Stimulated activated CD4-positive, alpha-beta T cell treated with anti-CD3 and anti-CD28 coated beads, Interleukin-1b, Interleukin-23, amount 100 ng/mL, for 1 hour (primary cell): Measurements from ENCODE around the gene FAM229B.
"Not testable (repeated sequence)": the region's sequence is repeated elsewhere in the genome, so short reads cannot be mapped to it uniquely, and the experiment has no call there.

Experiments used
- DNase-seq, 2 donors: peaks; one replicate each; pipeline ENCODE4 v3.0.0-alpha.2; 2020; ENCODE audit warnings: low read depth in 2 of 2

The FAM229B gene

DNA sequence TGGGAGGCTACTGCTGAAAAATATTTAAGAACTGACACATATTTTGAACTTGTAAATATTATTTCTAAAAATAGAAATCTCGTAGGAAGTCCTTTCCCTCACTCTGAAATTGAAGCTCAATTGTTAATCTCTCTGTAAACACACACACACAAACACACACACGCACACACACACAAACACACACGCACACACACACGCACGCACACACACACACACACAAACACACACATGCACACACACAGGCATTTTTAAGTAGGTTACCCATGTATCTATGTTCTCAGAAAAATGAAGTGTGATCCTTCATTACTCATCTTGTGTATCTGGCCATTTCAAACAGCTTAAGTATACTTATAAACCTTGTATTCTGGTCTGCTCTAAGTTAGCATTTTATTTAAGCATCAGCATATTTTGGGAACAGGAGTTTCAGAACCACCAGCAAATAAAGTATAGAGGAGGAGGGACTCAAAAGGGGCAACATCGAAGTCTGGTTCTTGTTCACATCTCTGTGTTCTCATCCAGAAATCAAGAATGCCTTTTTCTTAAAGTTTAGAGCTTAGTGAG, 21.9 kb upstream of the FAM229B start:
- DNase-seq, result no peak

DNA sequence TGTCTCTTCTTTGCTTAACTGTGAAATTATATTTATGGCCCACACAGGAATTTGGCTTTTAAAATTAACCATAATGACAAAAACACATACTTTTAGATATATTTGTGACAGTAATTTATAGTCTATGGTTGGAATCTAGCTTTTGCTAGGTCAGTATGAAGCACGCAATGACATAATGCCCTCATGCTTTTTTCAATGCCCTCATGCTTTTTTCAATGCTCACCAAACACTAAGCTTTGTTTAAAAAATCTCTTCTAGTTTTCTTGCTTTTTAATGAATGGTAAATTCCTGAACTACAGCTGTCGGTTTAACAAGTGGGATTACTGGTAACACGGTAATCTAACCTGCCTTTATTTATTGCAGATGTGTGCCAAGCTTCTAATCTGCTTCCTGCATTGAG, 20.8 kb upstream of the FAM229B start:
- no peak for DNase-seq

DNA sequence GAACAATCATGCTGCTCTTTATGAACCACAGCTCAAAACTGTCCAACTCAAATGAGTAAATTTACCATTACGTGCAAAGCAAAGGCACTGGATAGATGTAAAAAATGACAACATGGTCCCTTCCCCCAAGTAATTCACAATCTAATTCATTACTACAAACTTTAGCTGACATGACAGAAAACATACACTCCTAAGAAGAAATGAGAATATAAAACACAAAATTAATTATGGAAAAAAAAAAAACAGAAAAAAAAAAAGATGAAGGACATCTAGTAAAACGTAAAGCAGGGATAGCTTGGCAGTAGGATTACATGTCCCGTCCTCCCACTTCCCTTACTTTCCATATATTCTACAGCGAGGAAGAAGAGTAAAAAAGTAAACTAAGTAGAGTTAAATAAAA, 5.8 kb upstream of the FAM229B start:
- no peak for DNase-seq

DNA sequence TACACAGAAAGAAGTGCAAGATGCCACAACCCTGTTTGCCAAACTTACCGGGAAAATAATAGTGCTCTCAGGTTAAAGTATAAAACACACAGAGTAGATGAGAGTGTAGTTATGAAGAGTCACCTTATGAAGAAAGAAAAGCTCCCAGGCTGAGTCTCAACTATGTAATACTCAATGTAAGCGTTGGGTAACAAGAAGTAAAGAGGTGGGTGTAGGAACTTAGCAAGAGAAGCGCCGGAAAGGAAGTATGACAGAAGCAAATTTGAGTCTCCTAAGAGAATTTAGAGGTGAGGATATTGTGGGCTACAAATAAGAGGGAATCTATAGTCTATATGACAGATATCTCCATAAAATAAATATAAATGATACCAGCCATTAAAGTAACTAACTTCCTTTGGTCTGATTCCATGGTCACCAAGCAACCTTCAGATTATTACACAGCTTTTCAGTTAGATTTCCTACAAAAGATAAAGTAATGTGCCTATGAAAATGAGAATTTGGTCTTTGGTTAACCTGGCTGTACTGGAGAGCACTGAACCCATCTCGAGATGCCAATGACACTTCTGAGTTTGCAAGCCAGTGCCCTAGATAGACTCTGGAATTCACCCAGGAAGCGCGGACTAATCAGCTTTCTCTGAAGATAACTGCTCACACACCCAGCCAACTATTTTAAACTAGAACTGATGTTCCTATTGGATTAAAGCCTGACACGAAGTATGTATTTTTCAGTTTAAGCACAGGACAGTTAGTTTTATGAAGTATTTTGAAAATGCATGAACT, 1.9 kb upstream of the FAM229B start:
- no peak for DNase-seq

DNA sequence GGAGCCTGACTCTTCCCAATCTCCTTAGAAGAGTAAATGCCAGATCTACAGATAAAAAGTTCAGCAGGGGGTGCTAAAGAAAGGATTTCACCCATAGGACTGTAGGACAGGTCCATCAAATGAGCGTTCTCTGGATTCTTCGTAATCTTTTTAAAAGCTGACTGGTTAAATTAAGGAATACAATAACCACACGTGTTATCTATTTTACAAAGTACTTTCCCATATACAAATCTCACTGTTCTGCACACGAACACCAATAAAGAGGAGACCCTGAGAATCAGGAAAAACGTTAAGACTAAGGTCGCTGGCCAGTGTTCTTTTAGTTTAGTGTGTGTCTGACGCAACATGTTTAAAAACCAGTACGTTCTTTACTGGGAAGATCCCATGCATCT, 651 bp upstream of the FAM229B start:
- DNase-seq, result no peak

DNA sequence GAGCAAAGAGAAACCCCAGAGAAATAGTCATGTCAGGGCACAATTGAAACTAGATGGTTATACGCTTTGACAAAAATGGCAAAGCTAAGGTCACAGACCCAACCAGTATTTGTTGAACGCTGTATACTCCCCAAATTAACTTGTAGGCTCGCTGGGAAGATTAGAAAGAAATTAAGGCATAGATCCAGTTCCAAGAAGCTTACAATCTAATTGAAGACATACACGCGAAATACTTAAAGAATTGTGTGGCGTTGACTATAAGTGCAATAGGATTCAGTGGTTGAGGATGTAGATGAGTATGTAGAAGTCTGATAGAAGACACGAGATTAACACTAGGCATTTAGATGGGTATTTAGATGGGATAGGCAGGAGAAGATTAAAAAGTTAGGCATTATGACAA, 525 bp downstream of the FAM229B start:
- DNase-seq, result no peak

DNA sequence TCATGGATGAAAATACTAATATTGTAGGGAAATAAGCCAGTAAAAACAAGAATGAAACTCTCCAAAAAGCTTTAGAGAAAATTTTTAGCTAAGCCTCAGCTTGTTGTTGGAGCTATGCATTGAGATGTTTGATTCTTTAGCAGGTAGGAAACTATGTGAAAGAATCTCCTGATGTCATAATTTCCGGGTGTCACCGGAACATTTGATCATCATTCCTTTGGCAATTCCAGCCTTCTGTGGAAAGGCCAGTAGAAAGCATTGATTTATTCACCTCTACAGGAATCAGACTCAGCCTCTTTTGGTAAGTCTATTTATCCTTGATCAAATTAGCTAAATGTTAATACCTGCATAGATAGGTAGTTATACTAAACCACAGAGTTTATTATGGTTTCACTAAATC, 9.5 kb downstream of the FAM229B start:
- DNase-seq, result no peak

DNA sequence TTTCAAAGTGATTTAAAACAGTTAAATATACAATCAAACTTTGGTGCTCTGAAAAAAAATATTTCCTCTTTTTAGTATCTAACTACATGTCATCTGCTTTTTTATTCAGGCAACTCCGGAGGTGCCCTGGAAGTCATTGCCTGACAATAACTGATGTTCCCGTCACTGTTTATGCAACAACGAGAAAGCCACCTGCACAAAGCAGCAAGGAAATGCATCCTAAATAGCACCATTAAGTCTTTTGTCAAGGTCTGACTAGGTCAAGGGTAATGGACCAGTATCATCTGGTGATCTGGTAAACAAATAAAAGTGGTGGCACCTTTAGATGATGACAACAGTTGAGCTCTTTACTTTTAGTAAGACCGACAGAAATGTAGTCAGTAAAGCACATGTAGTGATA, 13.2 kb downstream of the FAM229B start:
- DNase-seq, result no peak

DNA sequence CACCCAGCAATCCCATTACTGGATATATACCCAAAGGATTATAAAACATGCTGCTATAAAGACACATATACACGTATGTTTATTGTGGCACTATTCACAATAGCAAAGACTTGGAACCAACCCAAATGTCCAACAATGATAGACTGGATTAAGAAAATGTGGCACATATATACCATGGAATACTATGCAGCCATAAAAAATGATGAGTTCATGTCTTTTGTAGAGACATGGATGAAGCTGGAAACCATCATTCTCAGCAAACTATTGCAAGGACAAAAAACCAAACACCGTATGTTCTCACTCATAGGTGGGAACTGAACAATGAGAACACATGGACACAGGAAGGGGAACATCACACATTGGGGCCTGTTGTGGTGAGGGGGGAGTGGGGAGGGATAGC, 18.6 kb downstream of the FAM229B start:
- DNase-seq, result not testable (repeated sequence)

DNA sequence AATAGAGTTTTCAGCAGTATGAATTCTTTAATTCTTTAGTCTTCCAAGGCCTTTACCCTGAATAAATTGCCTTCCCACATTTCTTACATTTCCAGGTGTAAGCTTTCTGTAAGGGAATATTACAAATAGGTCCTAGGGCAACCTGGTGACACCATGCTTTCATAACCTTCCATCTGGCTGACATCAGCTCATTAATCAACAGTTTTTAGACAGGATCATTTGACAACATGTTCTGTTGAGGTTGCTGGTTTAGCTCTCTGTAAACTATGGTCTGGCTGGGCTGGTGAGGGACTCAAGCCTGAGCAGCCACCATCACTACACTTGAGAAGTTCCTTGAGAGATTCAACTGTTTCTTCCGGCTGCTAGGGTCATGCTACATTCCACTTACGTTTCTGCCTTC, 19.2 kb downstream of the FAM229B start:
- DNase-seq, result no peak

DNA sequence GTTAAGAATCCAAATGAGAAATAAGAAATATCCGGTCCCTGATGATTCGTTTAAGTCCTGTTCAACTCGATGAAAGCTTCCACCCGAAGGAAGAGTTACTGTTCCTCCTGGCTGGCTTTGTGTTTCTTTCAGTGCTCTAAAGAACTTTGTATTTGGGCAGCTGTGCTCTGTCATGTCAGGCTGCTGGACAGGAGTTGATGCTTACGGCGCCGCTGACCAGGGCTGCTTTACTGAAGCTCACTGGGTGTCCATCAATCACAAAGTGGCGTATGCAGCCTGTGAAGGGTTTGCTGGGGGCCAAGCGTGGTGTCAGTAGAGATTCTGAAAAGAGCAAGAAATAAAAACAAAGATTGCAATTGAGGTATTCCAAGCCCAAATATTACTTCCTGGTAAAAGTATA, 21.9 kb downstream of the FAM229B start:
- no peak for DNase-seq

DNA sequence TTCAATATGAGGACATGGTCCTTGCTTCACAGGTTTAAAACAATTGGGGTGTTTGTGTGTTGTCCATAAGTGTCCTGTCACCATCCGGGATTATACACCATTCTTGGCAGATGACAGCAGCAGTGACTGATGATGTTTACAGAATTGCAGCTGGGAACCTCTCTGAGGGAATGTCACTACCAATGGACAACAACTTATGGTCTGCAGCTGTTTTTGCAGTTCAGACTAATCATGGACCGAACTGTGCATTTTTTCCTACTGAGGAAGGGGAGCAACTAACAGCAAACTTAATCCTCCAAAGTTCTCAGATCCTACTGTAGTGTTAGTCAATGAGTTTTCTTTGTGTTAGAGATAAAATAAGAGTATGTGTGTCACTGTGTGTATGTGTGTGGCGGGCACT, 26.0 kb downstream of the FAM229B start:
- no peak for DNase-seq

DNA sequence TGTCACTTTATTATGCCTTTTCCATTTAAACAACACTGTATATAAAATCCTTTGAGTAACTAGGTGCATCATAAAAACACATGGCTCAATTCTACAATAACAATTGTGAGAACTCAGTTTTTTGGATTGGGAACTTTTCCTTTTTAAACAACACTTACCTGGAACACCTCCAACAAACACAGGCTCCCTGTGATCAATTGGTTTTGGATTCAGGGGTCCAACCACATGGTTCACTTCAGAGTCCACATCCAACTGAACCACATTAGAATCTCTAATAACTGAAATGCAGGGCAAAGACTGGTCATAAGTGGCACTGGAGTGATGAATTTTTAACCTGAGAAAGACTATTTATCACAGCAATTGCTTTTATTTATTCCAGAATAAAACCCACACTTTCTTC, 26.5 kb downstream of the FAM229B start:
- no peak for DNase-seq

DNA sequence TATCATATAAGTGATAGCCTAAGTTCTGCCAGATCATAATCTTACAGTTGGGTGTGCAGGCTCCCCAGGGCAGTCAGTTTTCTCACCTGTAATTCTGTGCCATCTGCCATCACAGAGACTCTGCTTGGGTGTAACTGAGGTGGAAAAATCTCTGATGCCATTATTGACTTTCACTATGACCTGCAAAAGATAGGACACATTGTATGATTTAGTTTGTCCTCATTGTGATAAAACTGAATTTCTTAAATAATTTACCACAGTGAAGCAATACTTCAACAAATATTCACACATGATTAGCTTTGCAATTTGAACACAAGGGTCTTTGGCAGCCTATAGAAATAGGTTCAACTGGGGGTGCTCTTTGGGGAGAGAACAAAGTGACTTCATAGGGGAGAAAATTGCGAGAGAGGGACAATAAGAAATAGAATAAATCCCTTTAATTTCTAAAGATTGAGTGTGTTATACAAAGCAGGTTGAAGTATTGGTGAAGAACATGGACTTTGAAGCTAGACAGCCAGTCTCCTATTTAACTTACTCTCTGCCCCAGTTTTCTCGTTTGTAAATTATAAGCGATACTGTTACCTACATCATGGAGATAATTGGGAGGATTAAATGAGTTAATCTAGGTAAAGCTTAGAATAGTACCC, 27.3 kb downstream of the FAM229B start:
- DNase-seq, result no peak

DNA sequence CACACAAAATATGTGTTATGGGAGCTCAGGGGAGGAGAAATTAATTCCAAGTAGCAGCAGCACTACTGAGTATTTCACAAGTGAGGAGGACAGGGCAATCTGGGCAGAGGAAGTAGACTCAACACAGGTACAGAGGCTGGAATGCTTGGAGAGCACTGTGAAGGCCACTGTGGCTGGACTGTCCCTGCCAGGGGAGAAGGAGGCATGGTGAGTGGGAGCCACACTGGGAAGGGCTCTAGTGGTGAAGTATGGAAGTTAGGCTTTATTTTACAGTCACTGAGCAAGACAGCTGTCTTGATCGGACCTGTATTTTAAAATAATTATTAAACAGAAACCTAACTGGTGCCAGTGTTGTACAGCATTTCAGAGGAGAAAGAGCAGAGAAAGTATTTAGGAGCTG, 28.8 kb downstream of the FAM229B start:
- no peak for DNase-seq

DNA sequence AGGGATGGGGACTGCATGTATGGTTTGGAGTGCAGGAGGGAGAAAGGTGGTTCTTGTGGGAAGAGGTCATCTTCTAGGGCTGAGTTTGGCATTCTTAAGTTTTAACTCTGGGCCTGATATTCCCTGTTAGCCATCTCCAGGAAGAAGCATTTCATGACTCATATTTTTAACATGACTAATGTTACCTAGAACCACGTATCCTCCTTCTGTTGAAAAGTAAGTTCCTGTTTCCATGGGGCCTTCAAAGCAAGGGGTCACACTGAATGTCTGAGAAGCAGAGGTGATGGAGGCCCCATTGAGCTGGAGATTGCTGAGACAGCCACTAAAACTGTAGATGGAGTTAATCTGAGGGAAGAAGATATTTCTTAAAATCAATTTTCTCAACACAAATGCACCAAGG, 30.2 kb downstream of the FAM229B start:
- no peak for DNase-seq

DNA sequence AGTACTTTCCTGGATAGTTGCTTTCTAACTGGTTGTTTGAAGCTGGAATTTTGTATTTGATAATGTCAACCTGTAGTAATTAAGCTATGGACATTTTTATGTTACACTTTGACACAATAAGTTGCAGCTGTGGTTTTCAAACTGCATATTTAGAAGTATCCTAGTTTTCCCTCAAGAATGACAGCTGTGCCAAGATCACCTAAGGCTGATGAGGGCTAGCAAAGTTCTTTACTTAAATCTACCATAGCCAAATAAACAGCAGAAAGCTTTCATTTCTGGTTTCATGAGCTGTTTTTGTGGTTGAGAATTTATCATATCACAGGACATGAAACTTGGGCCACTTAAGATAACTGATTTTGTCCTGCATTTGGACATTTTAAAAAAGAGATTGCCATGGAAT, 30.6 kb downstream of the FAM229B start:
- DNase-seq, result no peak

DNA sequence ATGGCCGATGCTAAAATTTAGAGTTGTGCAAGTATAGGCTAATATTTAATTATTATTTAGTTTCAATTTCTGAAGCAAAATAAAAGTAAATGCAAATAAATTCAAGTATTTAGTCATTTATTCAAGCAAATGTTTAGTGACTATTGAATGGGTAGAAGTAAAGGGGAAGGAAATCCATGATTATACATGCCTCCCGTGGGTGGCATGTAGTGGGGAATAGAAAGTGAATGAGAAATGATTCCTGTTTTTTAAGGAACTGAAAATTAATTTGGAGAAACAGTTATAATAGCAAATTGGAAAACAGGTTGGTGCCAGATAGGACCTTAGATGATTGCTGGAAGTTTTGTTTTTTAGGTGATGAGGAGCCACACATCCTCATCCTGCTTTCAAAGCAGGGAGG, 35.4 kb downstream of the FAM229B start:
- no peak for DNase-seq

DNA sequence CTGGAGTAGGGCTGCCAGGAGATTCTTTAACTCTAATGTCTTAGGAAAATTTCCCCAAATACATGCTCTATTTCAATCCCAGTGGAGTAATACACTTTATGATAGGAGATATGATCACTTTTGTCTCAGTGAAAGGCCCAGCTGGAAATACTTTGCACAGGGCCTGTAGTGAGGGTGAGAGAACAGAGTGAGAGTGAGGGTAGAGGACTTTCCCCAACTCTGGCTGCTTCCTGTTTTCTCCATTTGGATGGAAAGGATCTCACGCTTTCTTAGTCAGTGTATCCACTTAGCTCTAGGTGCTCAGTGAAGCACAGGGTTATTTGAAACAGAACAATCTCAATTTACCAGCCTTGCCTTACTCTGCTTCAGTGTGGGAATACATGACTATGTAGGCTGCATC, 36.6 kb downstream of the FAM229B start:
- DNase-seq, result no peak

DNA sequence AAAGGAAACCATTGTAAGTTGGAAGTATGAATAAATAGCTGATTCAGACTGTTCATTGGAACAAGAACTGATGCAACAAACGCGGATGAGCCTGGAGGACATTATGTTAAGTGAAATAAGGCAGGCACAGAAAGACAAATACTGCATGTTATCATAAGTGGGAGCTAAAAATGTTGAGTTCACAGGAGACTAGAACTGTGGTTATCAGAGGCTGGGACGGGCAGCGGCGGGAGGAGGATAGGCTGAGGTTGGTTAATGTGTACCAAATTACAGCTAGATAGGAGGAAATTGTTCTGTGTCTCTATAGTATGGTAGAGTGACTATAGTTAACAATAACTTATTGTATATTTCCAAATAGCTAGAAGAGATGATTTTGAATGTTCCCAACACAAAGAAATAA, 40.8 kb downstream of the FAM229B start:
- no peak for DNase-seq

DNA sequence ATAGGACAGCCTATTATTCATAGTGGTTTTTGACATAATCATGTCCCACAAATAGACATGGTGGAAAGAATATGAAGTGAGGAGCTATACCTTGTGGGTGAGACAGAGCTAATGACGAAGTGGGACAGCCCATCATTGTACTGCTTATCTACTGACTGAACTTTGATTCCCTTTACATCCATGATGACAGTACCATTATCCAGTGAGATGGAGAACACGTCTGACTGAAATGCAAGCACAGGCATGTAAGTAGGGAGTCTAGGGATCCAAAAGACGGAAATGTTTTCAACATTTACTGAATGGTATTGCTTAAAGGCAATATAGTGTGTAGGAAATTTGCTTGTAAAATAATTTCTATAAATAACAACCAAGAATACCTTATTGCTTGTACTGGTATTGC, 43.5 kb downstream of the FAM229B start:
- DNase-seq, result no peak

DNA sequence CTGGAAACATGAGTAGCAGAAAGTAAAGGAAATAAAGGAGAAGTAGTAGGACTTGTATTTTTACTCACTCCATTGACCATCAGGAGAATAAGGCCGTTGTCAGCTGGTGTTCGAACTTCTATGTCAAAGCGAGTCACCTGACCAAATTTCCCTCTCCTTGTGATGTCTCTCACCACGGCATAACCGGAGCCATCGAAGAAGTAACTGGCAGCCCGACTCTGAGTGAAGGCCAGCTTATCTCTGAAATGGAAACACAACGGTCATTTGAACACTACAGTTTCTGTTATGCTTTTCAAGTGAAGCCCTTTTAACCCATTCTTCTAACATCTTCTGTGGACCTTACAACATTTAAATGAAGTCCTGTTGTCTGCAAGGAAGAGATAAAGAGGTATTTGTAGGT, 51.7 kb downstream of the FAM229B start:
- no peak for DNase-seq

DNA sequence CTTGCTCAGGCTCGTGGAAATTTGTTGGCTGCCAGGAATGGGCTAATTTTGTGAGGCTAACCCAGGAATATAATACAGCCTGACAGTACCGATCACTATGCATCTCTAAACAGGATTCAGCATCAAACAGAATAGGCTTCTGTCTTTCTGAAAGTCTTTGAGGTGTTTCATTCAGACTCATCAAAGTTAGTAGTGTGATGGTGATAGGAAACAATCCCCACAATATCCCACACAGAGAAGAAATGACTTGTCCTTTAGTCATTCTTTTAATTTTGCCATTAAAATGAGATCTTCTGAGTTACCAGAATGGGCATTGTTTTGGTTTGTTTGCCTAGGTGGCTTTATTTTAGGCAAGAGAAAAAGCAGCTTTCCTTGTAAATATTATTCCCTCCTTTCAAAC, 54.3 kb downstream of the FAM229B start:
- no peak for DNase-seq
